OCI-LY1 (cell line): ENCODE data around the gene COA8.

Source experiments
- EZH2 ChIP-seq: fragments of 200-600 bp; sonication (generic), shearing (Covaris generic); IDR thresholded peaks from 2 replicates; pipeline ENCODE4 v1.8.0; 2017; ENCODE audit warnings: borderline replicate concordance, mixed run types, mild to moderate bottlenecking, antibody characterized with exemption, low read length, moderate library complexity, mixed read lengths
- TF ChIP-seq, protein P1 (sequence below): fragments of 200-600 bp; sonication (generic), shearing (Covaris generic); IDR thresholded peaks from 2 replicates; pipeline ENCODE4 v1.5.1; 2017; ENCODE audit warnings: mild to moderate bottlenecking, antibody characterized with exemption, low read length, moderate library complexity, mixed read lengths

- no peak for TF ChIP-seq EZH2
- TF ChIP-seq, protein P1, sequence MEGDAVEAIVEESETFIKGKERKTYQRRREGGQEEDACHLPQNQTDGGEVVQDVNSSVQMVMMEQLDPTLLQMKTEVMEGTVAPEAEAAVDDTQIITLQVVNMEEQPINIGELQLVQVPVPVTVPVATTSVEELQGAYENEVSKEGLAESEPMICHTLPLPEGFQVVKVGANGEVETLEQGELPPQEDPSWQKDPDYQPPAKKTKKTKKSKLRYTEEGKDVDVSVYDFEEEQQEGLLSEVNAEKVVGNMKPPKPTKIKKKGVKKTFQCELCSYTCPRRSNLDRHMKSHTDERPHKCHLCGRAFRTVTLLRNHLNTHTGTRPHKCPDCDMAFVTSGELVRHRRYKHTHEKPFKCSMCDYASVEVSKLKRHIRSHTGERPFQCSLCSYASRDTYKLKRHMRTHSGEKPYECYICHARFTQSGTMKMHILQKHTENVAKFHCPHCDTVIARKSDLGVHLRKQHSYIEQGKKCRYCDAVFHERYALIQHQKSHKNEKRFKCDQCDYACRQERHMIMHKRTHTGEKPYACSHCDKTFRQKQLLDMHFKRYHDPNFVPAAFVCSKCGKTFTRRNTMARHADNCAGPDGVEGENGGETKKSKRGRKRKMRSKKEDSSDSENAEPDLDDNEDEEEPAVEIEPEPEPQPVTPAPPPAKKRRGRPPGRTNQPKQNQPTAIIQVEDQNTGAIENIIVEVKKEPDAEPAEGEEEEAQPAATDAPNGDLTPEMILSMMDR, result no peak
Observed at GRCh38 chr14:103555559-103556337, 7.0 kb upstream of the COA8 start.
